Chondrocyte (in vitro differentiated cells): ENCODE results near the gene SLCO3A1. TPM values are rescaled to one million over a fixed set of nuclear protein-coding genes. Genes with fewer than 3 reads are reported as not detected.

Source experiments
- DNase-seq: peaks from one replicate; pipeline ENCODE4 v3.0.0; 2021; ENCODE audit warnings: mixed read lengths, low spot score
- H3K27ac Mint-ChIP-seq: one replicate; pipeline ENCODE4 v1.8.0; 2021; ENCODE audit warnings: mild to moderate bottlenecking, moderate library complexity, mixed read lengths; ENCODE audit not compliant: unreplicated experiment
- H3K27me3 Mint-ChIP-seq: 2 replicates; pipeline ENCODE4 v1.8.0; 2021; ENCODE audit warnings: low read depth, mixed read lengths
- H3K36me3 Mint-ChIP-seq: 2 replicates; pipeline ENCODE4 v1.8.0; 2021; ENCODE audit warnings: low read depth, mixed read lengths
- H3K4me1 Mint-ChIP-seq: 2 replicates; pipeline ENCODE4 v1.8.0; 2021; ENCODE audit warnings: low read depth, mild to moderate bottlenecking, mixed read lengths
- H3K4me3 Mint-ChIP-seq: one replicate; pipeline ENCODE4 v1.8.0; 2021; ENCODE audit warnings: mild to moderate bottlenecking, moderate library complexity, mixed read lengths; ENCODE audit not compliant: unreplicated experiment
- H3K9me3 Mint-ChIP-seq: 2 replicates; pipeline ENCODE4 v1.8.0; 2021; ENCODE audit warnings: low read depth, mixed read lengths
- CTCF ChIP-seq: fragments of 200-600 bp; sonication (generic); IDR thresholded peaks from 2 replicates; pipeline ENCODE4 v1.5.0; 2021; ENCODE audit warnings: antibody characterized with exemption, mild to moderate bottlenecking, moderate library complexity
- total RNA-seq: library from RNA; stranded (reverse); gene quantifications from 3 replicates; pipeline ENCODE4 v1.2.1, GENCODE V29; 2021

SLCO3A1 gene
- total RNA-seq, 1 donor from 2014 or later: 3.7 TPM

GRCh38 chr15:91945385-91945784 lies 91.9 kb downstream of the SLCO3A1 start:
- Mint-ChIP-seq H3K9me3 (peaks cover 2% of the 10 kb centered on the region), H3K27me3 (peaks cover 40% of the 10 kb centered on the region), H3K36me3 (no peaks in the 10 kb centered on the region), H3K27ac (peak overlapping the region; percentile 64), H3K4me3 (no peak overlapping the region), H3K4me1 (peaks cover 8% of the 10 kb centered on the region)
- DNase-seq: no peak
- TF ChIP-seq CTCF: no peak

- DNase-seq: no peak
- H3K36me3 Mint-ChIP-seq: no peaks in the 10 kb centered on the region
- H3K4me3 Mint-ChIP-seq: no peak overlapping the region
- no peak for TF ChIP-seq CTCF
- no peak overlapping the region for H3K27ac Mint-ChIP-seq
- H3K4me1 Mint-ChIP-seq: peaks cover 8% of the 10 kb centered on the region
- H3K9me3 Mint-ChIP-seq: peaks cover 2% of the 10 kb centered on the region
- peaks cover 37% of the 10 kb centered on the region for H3K27me3 Mint-ChIP-seq
Observed at GRCh38 chr15:91946075-91946474, 92.6 kb downstream of the SLCO3A1 start.

GRCh38 chr15:91946581-91947292 lies 93.2 kb downstream of the SLCO3A1 start:
- peaks cover 8% of the 10 kb centered on the region for H3K4me1 Mint-ChIP-seq
- no peak for TF ChIP-seq CTCF
- H3K4me3 Mint-ChIP-seq: no peak overlapping the region
- no peak overlapping the region for H3K27ac Mint-ChIP-seq
- no peak for DNase-seq
- peaks cover 2% of the 10 kb centered on the region for H3K9me3 Mint-ChIP-seq
- peaks cover 37% of the 10 kb centered on the region for H3K27me3 Mint-ChIP-seq
- no peaks in the 10 kb centered on the region for H3K36me3 Mint-ChIP-seq

GRCh38 chr15:91947293-91947679 lies 93.8 kb downstream of the SLCO3A1 start:
- no peak for DNase-seq
- H3K4me1 Mint-ChIP-seq: peaks cover 8% of the 10 kb centered on the region
- no peaks in the 10 kb centered on the region for H3K36me3 Mint-ChIP-seq
- H3K4me3 Mint-ChIP-seq: no peak overlapping the region
- peaks cover 37% of the 10 kb centered on the region for H3K27me3 Mint-ChIP-seq
- no peak overlapping the region for H3K27ac Mint-ChIP-seq
- H3K9me3 Mint-ChIP-seq: peaks cover 2% of the 10 kb centered on the region
- no peak for TF ChIP-seq CTCF

- H3K4me1 Mint-ChIP-seq: peaks cover 6% of the 10 kb centered on the region
- H3K36me3 Mint-ChIP-seq: no peaks in the 10 kb centered on the region
- H3K27ac Mint-ChIP-seq: no peak overlapping the region
- no peak for TF ChIP-seq CTCF
- peaks cover 2% of the 10 kb centered on the region for H3K9me3 Mint-ChIP-seq
- DNase-seq: no peak
- H3K4me3 Mint-ChIP-seq: no peak overlapping the region
- H3K27me3 Mint-ChIP-seq: peaks cover 37% of the 10 kb centered on the region
Observed at GRCh38 chr15:91947683-91948608, 94.4 kb downstream of the SLCO3A1 start.
